CD4-positive, alpha-beta T cell treated with Interleukin-15 for 1 hour (primary cell): ENCODE measurements around the gene AAGAB.

Experiments
- DNase-seq: peaks from one replicate; pipeline ENCODE4 v3.0.0-alpha.2; 2020

AAGAB gene

GRCh38 chr15:67185621-67186225, 68.7 kb downstream of the AAGAB start:
- DNase-seq = no peak

- DNase-seq = no peak
Measured at GRCh38 chr15:67185051-67185450, 69.4 kb downstream of the AAGAB start.

GRCh38 chr15:67184208-67184925, 70.1 kb downstream of the AAGAB start:
- DNase-seq = no peak

GRCh38 chr15:67183443-67184169, 70.9 kb downstream of the AAGAB start:
- no peak for DNase-seq

- DNase-seq = no peak
Measured at GRCh38 chr15:67181221-67181639, 73.2 kb downstream of the AAGAB start.

- no peak for DNase-seq
Measured at GRCh38 chr15:67180514-67181191, 73.8 kb downstream of the AAGAB start.

- DNase-seq = no peak
Measured at GRCh38 chr15:67180035-67180434, 74.4 kb downstream of the AAGAB start.

GRCh38 chr15:67179411-67179995, 75.0 kb downstream of the AAGAB start:
- DNase-seq = no peak

- DNase-seq = no peak
Measured at GRCh38 chr15:67178569-67179210, 75.8 kb downstream of the AAGAB start.

- no peak for DNase-seq
Measured at GRCh38 chr15:67177752-67178151, 76.7 kb downstream of the AAGAB start.

- DNase-seq = no peak
Measured at GRCh38 chr15:67176195-67176971, 78.1 kb downstream of the AAGAB start.

- DNase-seq = peak; percentile 76
Measured at GRCh38 chr15:67175643-67176071, 78.8 kb downstream of the AAGAB start.

GRCh38 chr15:67174864-67175573, 79.4 kb downstream of the AAGAB start:
- no peak for DNase-seq

GRCh38 chr15:67174446-67174845, 80.0 kb downstream of the AAGAB start:
- no peak for DNase-seq

- DNase-seq = no peak
Measured at GRCh38 chr15:67173786-67174185, 80.7 kb downstream of the AAGAB start.

- no peak for DNase-seq
Measured at GRCh38 chr15:67173005-67173404, 81.5 kb downstream of the AAGAB start.

- DNase-seq = no peak
Measured at GRCh38 chr15:67172172-67172571, 82.3 kb downstream of the AAGAB start.

- no peak for DNase-seq
Measured at GRCh38 chr15:67171471-67171870, 83.0 kb downstream of the AAGAB start.

GRCh38 chr15:67170143-67170925, 84.1 kb downstream of the AAGAB start:
- DNase-seq = no peak

GRCh38 chr15:67168694-67169093, 85.8 kb downstream of the AAGAB start:
- no peak for DNase-seq
